ENCODE measurements around the gene IL17RB. TPM values are rescaled to one million over a fixed set of nuclear protein-coding genes. Genes with fewer than 3 reads are reported as not detected.

Gene IL17RB
- total RNA-seq, 2 donors from 2014 or later, result 2.3 TPM; not detected in 1

- no peak for DNase-seq (ENCODE audit: low spot score)
- no peak overlapping the region for H3K27ac ChIP-seq
These were observed 37.9 kb upstream of the IL17RB start for GRCh38 chr3:53808496-53808895.

DNA sequence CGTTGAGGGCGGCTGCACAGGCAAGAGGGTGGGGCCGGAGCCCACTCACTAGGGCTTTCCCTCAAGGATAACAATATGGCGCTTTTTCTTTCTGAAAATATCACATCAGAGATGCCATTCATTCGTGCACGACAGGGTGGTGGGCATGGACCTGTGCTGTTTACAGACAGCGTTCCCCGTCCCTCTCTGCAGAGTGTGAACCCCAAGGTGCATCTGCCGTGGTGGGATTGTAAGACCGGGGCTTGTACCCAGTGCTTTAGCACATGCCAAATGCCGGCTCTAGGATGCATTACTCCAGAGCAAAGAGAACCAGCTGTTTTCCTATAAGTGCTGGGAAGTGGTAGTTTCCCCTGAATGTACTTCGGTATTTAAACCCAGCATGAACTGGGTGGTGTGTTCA lies 37.1 kb upstream of the IL17RB start:
- Histone ChIP-seq H3K36me3 (no peaks in the 10 kb centered on the region), H3K4me3 (no peak overlapping the region), H3K4me1 (ENCODE audit: control insufficient read depth in 1 of 2, low read depth in 2 of 2) (peaks cover 0 to 26% of the 10 kb centered on the region in 2 donors), H3K27ac (no peak overlapping the region), H3K27me3 (replicated peaks; ENCODE audit: insufficient read depth) (no peaks in the 10 kb centered on the region), H3K9me3 (no peaks in the 10 kb centered on the region)
- DNase-seq (ENCODE audit: low spot score) (no peak), ATAC-seq (ENCODE audit: insufficient number of reproducible peaks, low FRiP score, low read depth) (no peak)
- TF ChIP-seq, protein P1, sequence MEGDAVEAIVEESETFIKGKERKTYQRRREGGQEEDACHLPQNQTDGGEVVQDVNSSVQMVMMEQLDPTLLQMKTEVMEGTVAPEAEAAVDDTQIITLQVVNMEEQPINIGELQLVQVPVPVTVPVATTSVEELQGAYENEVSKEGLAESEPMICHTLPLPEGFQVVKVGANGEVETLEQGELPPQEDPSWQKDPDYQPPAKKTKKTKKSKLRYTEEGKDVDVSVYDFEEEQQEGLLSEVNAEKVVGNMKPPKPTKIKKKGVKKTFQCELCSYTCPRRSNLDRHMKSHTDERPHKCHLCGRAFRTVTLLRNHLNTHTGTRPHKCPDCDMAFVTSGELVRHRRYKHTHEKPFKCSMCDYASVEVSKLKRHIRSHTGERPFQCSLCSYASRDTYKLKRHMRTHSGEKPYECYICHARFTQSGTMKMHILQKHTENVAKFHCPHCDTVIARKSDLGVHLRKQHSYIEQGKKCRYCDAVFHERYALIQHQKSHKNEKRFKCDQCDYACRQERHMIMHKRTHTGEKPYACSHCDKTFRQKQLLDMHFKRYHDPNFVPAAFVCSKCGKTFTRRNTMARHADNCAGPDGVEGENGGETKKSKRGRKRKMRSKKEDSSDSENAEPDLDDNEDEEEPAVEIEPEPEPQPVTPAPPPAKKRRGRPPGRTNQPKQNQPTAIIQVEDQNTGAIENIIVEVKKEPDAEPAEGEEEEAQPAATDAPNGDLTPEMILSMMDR (IDR thresholded peaks at IDR 0.05), result no peak

More at GRCh38 chr3:53808496-53808895, 37.9 kb upstream of the IL17RB start:
- H3K9me3 ChIP-seq, result no peaks in the 10 kb centered on the region
- TF ChIP-seq, protein P1 (IDR thresholded peaks at IDR 0.05), result no peak
- H3K4me1 ChIP-seq (ENCODE audit: control insufficient read depth in 1 of 2, low read depth in 2 of 2), result peaks cover 0 to 26% of the 10 kb centered on the region in 2 donors
- H3K27me3 ChIP-seq (replicated peaks; ENCODE audit: insufficient read depth), result no peaks in the 10 kb centered on the region
- H3K36me3 ChIP-seq, result no peaks in the 10 kb centered on the region
- H3K4me3 ChIP-seq, result no peak overlapping the region
- ATAC-seq (ENCODE audit: insufficient number of reproducible peaks, low FRiP score, low read depth), result no peak

DNA sequence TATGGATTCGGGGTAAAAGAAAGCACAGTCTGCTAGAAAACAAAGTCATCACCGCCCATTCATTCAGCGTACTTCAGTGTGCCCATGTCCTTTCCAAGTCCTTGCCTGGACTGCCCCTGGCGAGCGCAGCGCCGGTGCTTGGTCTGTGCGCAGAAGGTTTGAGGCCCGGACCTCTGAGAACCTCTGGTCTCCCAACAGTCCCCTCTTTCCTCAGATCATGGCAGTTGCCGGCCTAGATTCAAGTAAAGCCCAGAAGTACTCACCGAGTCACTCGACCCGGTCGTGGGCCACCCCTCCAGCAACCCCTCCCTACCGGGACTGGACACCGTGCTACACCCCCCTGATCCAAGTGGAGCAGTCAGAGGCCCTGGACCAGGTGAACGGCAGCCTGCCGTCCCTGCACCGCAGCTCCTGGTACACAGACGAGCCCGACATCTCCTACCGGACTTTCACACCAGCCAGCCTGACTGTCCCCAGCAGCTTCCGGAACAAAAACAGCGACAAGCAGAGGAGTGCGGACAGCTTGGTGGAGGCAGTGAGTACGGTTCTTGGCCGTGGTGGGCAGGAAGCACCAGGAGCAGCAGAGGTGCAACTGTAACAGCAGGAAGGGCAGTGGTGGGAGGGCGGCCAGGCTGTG lies 36.5 kb upstream of the IL17RB start:
- DNase-seq (ENCODE audit: low spot score) (no peak), ATAC-seq (ENCODE audit: insufficient number of reproducible peaks, low FRiP score, low read depth) (no peak)
- H3K36me3 ChIP-seq, result no peaks in the 10 kb centered on the region
- H3K27me3 ChIP-seq (replicated peaks; ENCODE audit: insufficient read depth), result no peaks in the 10 kb centered on the region
- H3K4me1 ChIP-seq (ENCODE audit: control insufficient read depth in 1 of 2, low read depth in 2 of 2), result peaks cover 0 to 20% of the 10 kb centered on the region in 2 donors
- TF ChIP-seq, protein P1 (IDR thresholded peaks at IDR 0.05), result no peak
- no peak overlapping the region for H3K27ac ChIP-seq
- H3K4me3 ChIP-seq, result no peak overlapping the region
- H3K9me3 ChIP-seq, result no peaks in the 10 kb centered on the region

- TF ChIP-seq, protein P1 (IDR thresholded peaks at IDR 0.05), result no peak
- H3K27me3 ChIP-seq (replicated peaks; ENCODE audit: insufficient read depth), result no peaks in the 10 kb centered on the region
- H3K4me1 ChIP-seq (ENCODE audit: control insufficient read depth in 1 of 2, low read depth in 2 of 2), result peaks cover 0 to 7% of the 10 kb centered on the region in 2 donors
- H3K36me3 ChIP-seq, result no peaks in the 10 kb centered on the region
- DNase-seq (ENCODE audit: low spot score) (no peak), ATAC-seq (ENCODE audit: insufficient number of reproducible peaks, low FRiP score, low read depth) (no peak)
- no peaks in the 10 kb centered on the region for H3K9me3 ChIP-seq
- no peak overlapping the region for H3K4me3 ChIP-seq
- H3K27ac ChIP-seq, result no peak overlapping the region
These were observed 35.0 kb upstream of the IL17RB start for GRCh38 chr3:53811143-53811927.

DNA sequence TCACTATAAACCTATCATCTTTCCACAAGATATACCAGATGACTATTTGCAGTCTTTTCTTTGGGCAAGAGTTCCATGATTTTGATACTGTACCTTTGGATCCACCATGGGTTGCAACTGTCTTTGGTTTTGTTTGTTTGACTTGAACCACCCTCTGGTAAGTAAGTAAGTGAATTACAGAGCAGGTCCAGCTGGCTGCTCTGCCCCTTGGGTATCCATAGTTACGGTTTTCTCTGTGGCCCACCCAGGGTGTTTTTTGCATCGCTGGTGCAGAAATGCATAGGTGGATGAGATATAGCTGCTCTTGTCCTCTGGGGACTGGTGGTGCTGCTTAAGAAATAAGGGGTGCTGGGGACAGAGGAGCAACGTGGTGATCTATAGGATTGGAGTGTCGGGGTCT lies 33.9 kb upstream of the IL17RB start:
- H3K4me3 ChIP-seq, result no peak overlapping the region
- no peak overlapping the region for H3K27ac ChIP-seq
- no peak for ATAC-seq (ENCODE audit: insufficient number of reproducible peaks, low FRiP score, low read depth)
- no peaks in the 10 kb centered on the region for H3K27me3 ChIP-seq (replicated peaks; ENCODE audit: insufficient read depth)
- no peaks in the 10 kb centered on the region for H3K9me3 ChIP-seq
- H3K4me1 ChIP-seq (ENCODE audit: control insufficient read depth in 1 of 2, low read depth in 2 of 2), result no peaks in the 10 kb centered on the region
- TF ChIP-seq, protein P1 (IDR thresholded peaks at IDR 0.05), result no peak
- H3K36me3 ChIP-seq, result no peaks in the 10 kb centered on the region
- no peak for DNase-seq (ENCODE audit: low spot score)

Measured in thoracic aorta (tissue), 2 donors.